GM23248 (cell line): ENCODE measurements around the gene CACNB4. TPM values are rescaled to one million over a fixed set of nuclear protein-coding genes. Genes with fewer than 3 reads are reported as not detected.
"Not testable (repeated sequence)": the region's sequence is repeated elsewhere in the genome, so short reads cannot be mapped to it uniquely, and the experiment has no call there.

Experiments used
- DNase-seq: peaks from one replicate; pipeline ENCODE4 v3.0.0-alpha.2; 2015
- H2AFZ ChIP-seq: fragments of 200-600 bp; sonication (generic); 2 replicates; pipeline ENCODE4 v1.6.1; 2016; ENCODE audit warnings: antibody characterized with exemption
- H3F3A ChIP-seq: fragments of 200-600 bp; sonication (generic); 2 replicates; pipeline ENCODE4 v1.6.1; 2016; ENCODE audit warnings: mild to moderate bottlenecking, antibody characterized with exemption, mixed run types; ENCODE audit not compliant: insufficient read depth
- H3K27ac ChIP-seq: fragments of 200-600 bp; sonication (generic); 2 replicates; pipeline ENCODE4 v1.5.1; 2016; ENCODE audit warnings: mild to moderate bottlenecking
- H3K27me3 ChIP-seq: fragments of 200-600 bp; sonication (generic); replicated peaks from 2 replicates; pipeline ENCODE4 v1.6.1; 2016; ENCODE audit warnings: mild to moderate bottlenecking; ENCODE audit not compliant: insufficient read depth
- H3K36me3 ChIP-seq: fragments of 200-600 bp; sonication (generic); 2 replicates; pipeline ENCODE4 v1.6.1; 2016; ENCODE audit warnings: low read depth, mild to moderate bottlenecking
- H3K4me1 ChIP-seq: fragments of 200-600 bp; sonication (generic); 2 replicates; pipeline ENCODE4 v1.6.1; 2016; ENCODE audit warnings: mild to moderate bottlenecking; ENCODE audit not compliant: insufficient read depth
- H3K4me2 ChIP-seq: fragments of 200-600 bp; sonication (generic); one replicate; pipeline ENCODE4 v1.6.1; 2016; ENCODE audit warnings: mild to moderate bottlenecking; ENCODE audit not compliant: unreplicated experiment
- H3K4me3 ChIP-seq: fragments of 200-600 bp; sonication (generic); 2 replicates; pipeline ENCODE4 v1.5.1; 2016; ENCODE audit warnings: mild to moderate bottlenecking
- H3K79me2 ChIP-seq: fragments of 200-600 bp; sonication (generic); 2 replicates; pipeline ENCODE4 v1.6.1; 2016; ENCODE audit warnings: mild to moderate bottlenecking; ENCODE audit not compliant: insufficient read depth
- H3K9ac ChIP-seq: fragments of 200-600 bp; sonication (generic); 2 replicates; pipeline ENCODE4 v1.6.1; 2016; ENCODE audit warnings: mild to moderate bottlenecking
- H3K9me2 ChIP-seq: fragments of 200-600 bp; sonication (generic); 2 replicates; pipeline ENCODE4 v1.6.1; 2016; ENCODE audit warnings: mixed run types, mild to moderate bottlenecking, moderate library complexity; ENCODE audit not compliant: insufficient read depth
- H3K9me3 ChIP-seq: fragments of 200-600 bp; sonication (generic); one replicate; pipeline ENCODE4 v1.6.1; 2017; ENCODE audit warnings: low read depth
- H4K20me1 ChIP-seq: fragments of 200-600 bp; sonication (generic); 2 replicates; pipeline ENCODE4 v1.6.0; 2016; ENCODE audit not compliant: insufficient read depth
- EZH2 ChIP-seq: fragments of 200-600 bp; sonication (generic); IDR thresholded peaks from 2 replicates; pipeline ENCODE4 v1.6.1; 2018; ENCODE audit warnings: antibody characterized with exemption, mild to moderate bottlenecking; ENCODE audit not compliant: insufficient read depth, poor library complexity, severe bottlenecking
- EZH2phosphoT487 ChIP-seq: fragments of 200-600 bp; sonication (generic); IDR thresholded peaks from 2 replicates; pipeline ENCODE4 v1.6.1; 2018; ENCODE audit warnings: antibody characterized with exemption, moderate library complexity, mild to moderate bottlenecking, low read depth; ENCODE audit not compliant: insufficient read depth
- WGBS, 2 experiments: methylation state at CpG; one replicate each; pipeline ENCODE4 v1.1.6; 2015 to 2017; ENCODE audit warnings: low lambda C conversion rate in 2 of 2, low coverage in 1 of 2; ENCODE audit errors: missing lambda C conversion rate in 2 of 2; 5-methylcytosine and 5-hydroxymethylcytosine counted together
- in situ Hi-C: fragments of 300-500 bp; cut with MboI; formaldehyde crosslinking; loops from 2 replicates; pipeline ENCODE4 v1.15.0; 2020
- polyA plus RNA-seq: library from polyadenylated mRNA; unstranded; fragments of >200 nt; fragmentation: Nextera tagmentation; extraction: Ambion mirVana; gene quantifications from 2 replicates; pipeline ENCODE4 v1.2.1, GENCODE V29; 2016
- total RNA-seq: library from RNA; depleted of rRNA; stranded (reverse); fragments of >200 nt; shearing (Covaris generic); gene quantifications from 2 replicates; pipeline ENCODE4 v1.2.3, GENCODE V29; 2014

CACNB4 gene
- total and polyA plus RNA-seq, 2 experiments from 2014 or later: 0.05 to 0.11 TPM

- Histone ChIP-seq H3K79me2 (no peaks in the 10 kb centered on the region), H3K4me1 (no peaks in the 10 kb centered on the region), H4K20me1 (no peaks in the 10 kb centered on the region), H3K27ac (no peak overlapping the region), H3K9me2 (no peaks in the 10 kb centered on the region), H3K27me3 (no peaks in the 10 kb centered on the region), H3K9me3 (no peaks in the 10 kb centered on the region), H3K36me3 (no peaks in the 10 kb centered on the region), H3K4me3 (no peak overlapping the region), H3F3A (no peaks in the 10 kb centered on the region), H3K4me2 (no peak overlapping the region), H2AFZ (no peak overlapping the region), H3K9ac (no peak overlapping the region)
- 84 to 94% methylated on average over 4 of the region's 4 CpGs for WGBS, 2 experiments
- in situ Hi-C loops: no loop called here
- no peak for TF ChIP-seq EZH2
- no peak for TF ChIP-seq EZH2phosphoT487
- no peak for DNase-seq
These were observed 218.3 kb downstream of the CACNB4 start for GRCh38 chr2:151880586-151880985.

GRCh38 chr2:151878655-151879563, 219.9 kb downstream of the CACNB4 start:
- Histone ChIP-seq H3K27ac (no peak overlapping the region), H3F3A (no peaks in the 10 kb centered on the region), H3K4me3 (no peak overlapping the region), H3K4me2 (no peak overlapping the region), H3K9me2 (no peaks in the 10 kb centered on the region), H4K20me1 (no peaks in the 10 kb centered on the region), H2AFZ (no peak overlapping the region), H3K9ac (no peak overlapping the region), H3K79me2 (no peaks in the 10 kb centered on the region), H3K9me3 (no peaks in the 10 kb centered on the region), H3K27me3 (no peaks in the 10 kb centered on the region), H3K36me3 (no peaks in the 10 kb centered on the region), H3K4me1 (no peaks in the 10 kb centered on the region)
- in situ Hi-C loops: no loop called here
- peak; percentile 45 for DNase-seq
- TF ChIP-seq EZH2 (no peak), EZH2phosphoT487 (no peak)
- WGBS, 2 experiments: 64 to 73% methylated on average over 2 of the region's 2 CpGs

- Histone ChIP-seq H4K20me1 (no peaks in the 10 kb centered on the region), H3K4me3 (no peak overlapping the region), H3K27me3 (no peaks in the 10 kb centered on the region), H3K9ac (no peak overlapping the region), H3K4me1 (no peaks in the 10 kb centered on the region), H3K4me2 (no peak overlapping the region), H3K27ac (no peak overlapping the region), H3F3A (no peaks in the 10 kb centered on the region), H3K36me3 (no peaks in the 10 kb centered on the region), H3K9me2 (no peaks in the 10 kb centered on the region), H3K9me3 (no peaks in the 10 kb centered on the region), H3K79me2 (no peaks in the 10 kb centered on the region), H2AFZ (no peak overlapping the region)
- TF ChIP-seq EZH2 (no peak), EZH2phosphoT487 (no peak)
- in situ Hi-C loops: no loop called here
- DNase-seq: no peak
These were observed 220.6 kb downstream of the CACNB4 start for GRCh38 chr2:151878204-151878603.

- H4K20me1 ChIP-seq, H3K9me3 ChIP-seq, in situ Hi-C loops, H3K9me2 ChIP-seq, H3K27me3 ChIP-seq, H3K36me3 ChIP-seq, H3F3A ChIP-seq, DNase-seq, H3K27ac ChIP-seq, H3K9ac ChIP-seq, H3K4me3 ChIP-seq, H3K79me2 ChIP-seq, H3K4me1 ChIP-seq, H2AFZ ChIP-seq, H3K4me2 ChIP-seq: not testable (repeated sequence)
- WGBS, 2 experiments: 60% methylated on average over 1 of the region's 34 CpGs; no CpG with 5 or more reads in 1 of the 2 experiments
These were observed 223.2 kb downstream of the CACNB4 start for GRCh38 chr2:151875631-151876030.

GRCh38 chr2:151872463-151872862, 226.4 kb downstream of the CACNB4 start:
- TF ChIP-seq EZH2 (no peak), EZH2phosphoT487 (no peak)

More at GRCh38 chr2:151872463-151872862, 226.4 kb downstream of the CACNB4 start:
- Histone ChIP-seq H3K9me3 (no peaks in the 10 kb centered on the region), H3F3A (no peaks in the 10 kb centered on the region), H3K36me3 (no peaks in the 10 kb centered on the region), H3K9me2 (no peaks in the 10 kb centered on the region), H3K4me1 (no peaks in the 10 kb centered on the region), H2AFZ (no peak overlapping the region), H3K27ac (no peak overlapping the region), H4K20me1 (no peaks in the 10 kb centered on the region), H3K9ac (no peak overlapping the region), H3K4me3 (no peak overlapping the region), H3K79me2 (no peaks in the 10 kb centered on the region), H3K27me3 (no peaks in the 10 kb centered on the region), H3K4me2 (no peak overlapping the region)
- in situ Hi-C loops: no loop called here
- 14 to 23% methylated on average over 3 of the region's 3 CpGs for WGBS, 2 experiments
- no peak for DNase-seq
